IPS DF 6.9 (cell line): ENCODE data around the gene RRAS.

ENCODE experiments used
- DNase-seq: peaks from one replicate; pipeline ENCODE4 v3.0.0-alpha.2; 2013; ENCODE audit warnings: low read depth, low spot score
- H3K27ac ChIP-seq: one replicate; pipeline ENCODE4 v1.5.1; 2013; ENCODE audit warnings: low read length, control low read depth
- H3K27me3 ChIP-seq: 2 replicates; pipeline ENCODE4 v1.6.1; 2013; ENCODE audit warnings: mild to moderate bottlenecking, low read length; ENCODE audit not compliant: control insufficient read depth, insufficient read depth
- H3K36me3 ChIP-seq: 2 replicates; pipeline ENCODE4 v1.6.1; 2013; ENCODE audit warnings: low read length; ENCODE audit not compliant: control insufficient read depth, insufficient read depth
- H3K4me1 ChIP-seq: 2 replicates; pipeline ENCODE4 v1.6.1; 2013; ENCODE audit warnings: low read length; ENCODE audit not compliant: control insufficient read depth, insufficient read depth
- H3K4me3 ChIP-seq: 2 replicates; pipeline ENCODE4 v1.5.1; 2013; ENCODE audit warnings: mild to moderate bottlenecking, low read length
- H3K9me3 ChIP-seq: 2 replicates; pipeline ENCODE4 v1.6.1; 2013; ENCODE audit warnings: low read length, inconsistent platforms; ENCODE audit not compliant: control insufficient read depth, insufficient read depth
- WGBS: extraction: QIAGEN DNeasy Blood & Tissue Kit; methylation state at CpG from one replicate; pipeline ENCODE4 v1.1.7; 2013; ENCODE audit warnings: mixed read lengths, missing lambda C conversion rate; ENCODE audit not compliant: insufficient read length, insufficient coverage; 5-methylcytosine and 5-hydroxymethylcytosine counted together

Gene RRAS

GRCh38 chr19:49652551-49653465, 12.9 kb upstream of the RRAS start:
- WGBS = no CpG with 5 or more reads among the region's 58 CpGs
- DNase-seq = no peak
- Histone ChIP-seq H3K4me3 (no peak overlapping the region), H3K27me3 (no peaks in the 10 kb centered on the region), H3K4me1 (no peaks in the 10 kb centered on the region; the same call in 1 of the 2 replicates), H3K9me3 (no peaks in the 10 kb centered on the region), H3K27ac (no peak overlapping the region), H3K36me3 (peaks cover 47% of the 10 kb centered on the region)

- Histone ChIP-seq H3K9me3 (no peaks in the 10 kb centered on the region), H3K27ac (no peak overlapping the region), H3K27me3 (no peaks in the 10 kb centered on the region), H3K36me3 (peaks cover 43% of the 10 kb centered on the region), H3K4me3 (no peak overlapping the region), H3K4me1 (no peaks in the 10 kb centered on the region; the same call in 1 of the 2 replicates)
- no peak for DNase-seq
- WGBS = no CpG with 5 or more reads among the region's 110 CpGs
Observed at GRCh38 chr19:49651820-49652550, 12.0 kb upstream of the RRAS start.

GRCh38 chr19:49651029-49651819, 11.3 kb upstream of the RRAS start:
- Histone ChIP-seq H3K9me3 (no peaks in the 10 kb centered on the region), H3K36me3 (peaks cover 50% of the 10 kb centered on the region), H3K4me1 (no peaks in the 10 kb centered on the region), H3K27me3 (no peaks in the 10 kb centered on the region), H3K27ac (no peak overlapping the region), H3K4me3 (no peak overlapping the region)
- DNase-seq = no peak
- WGBS = no CpG with 5 or more reads among the region's 72 CpGs

- H3K9me3 ChIP-seq = no peaks in the 10 kb centered on the region
- H3K36me3 ChIP-seq = peaks cover 32% of the 10 kb centered on the region
- no CpG with 5 or more reads among the region's 17 CpGs for WGBS
- no peak overlapping the region for H3K4me3 ChIP-seq
- H3K27me3 ChIP-seq = no peaks in the 10 kb centered on the region
- no peaks in the 10 kb centered on the region for H3K4me1 ChIP-seq
- DNase-seq = no peak
- no peak overlapping the region for H3K27ac ChIP-seq
Observed at GRCh38 chr19:49646586-49646985, 6.6 kb upstream of the RRAS start.

- no CpG with 5 or more reads among the region's 13 CpGs for WGBS
Observed at GRCh38 chr19:49645995-49646394, 6.1 kb upstream of the RRAS start.

GRCh38 chr19:49645592-49645991, 5.6 kb upstream of the RRAS start:
- Histone ChIP-seq H3K27ac (no peak overlapping the region), H3K27me3 (no peaks in the 10 kb centered on the region), H3K9me3 (no peaks in the 10 kb centered on the region), H3K36me3 (peaks cover 26% of the 10 kb centered on the region), H3K4me1 (no peaks in the 10 kb centered on the region), H3K4me3 (no peak overlapping the region)
- DNase-seq = no peak
- no CpG with 5 or more reads among the region's 11 CpGs for WGBS

More at GRCh38 chr19:49645995-49646394, 6.1 kb upstream of the RRAS start:
- Histone ChIP-seq H3K4me3 (no peak overlapping the region), H3K4me1 (no peaks in the 10 kb centered on the region), H3K27ac (no peak overlapping the region), H3K36me3 (peaks cover 27% of the 10 kb centered on the region), H3K9me3 (no peaks in the 10 kb centered on the region), H3K27me3 (no peaks in the 10 kb centered on the region)
- no peak for DNase-seq

GRCh38 chr19:49643466-49643865, 3.5 kb upstream of the RRAS start:
- Histone ChIP-seq H3K9me3 (no peaks in the 10 kb centered on the region), H3K27ac (no peak overlapping the region), H3K4me3 (no peak overlapping the region), H3K27me3 (no peaks in the 10 kb centered on the region), H3K4me1 (0 out of 2 replicates have a peak, but pooled peaks cover 2% of the 10 kb centered on the region), H3K36me3 (peaks cover 14% of the 10 kb centered on the region; the same call in 1 of the 2 replicates)
- no CpG with 5 or more reads among the region's 2 CpGs for WGBS
- DNase-seq = no peak

GRCh38 chr19:49642492-49643035, 2.6 kb upstream of the RRAS start:
- H3K9me3 ChIP-seq = no peaks in the 10 kb centered on the region
- H3K4me1 ChIP-seq = peaks cover 2% of the 10 kb centered on the region
- H3K4me3 ChIP-seq = peak overlapping the region; percentile 99
- H3K36me3 ChIP-seq = peaks cover 14% of the 10 kb centered on the region; the same call in 1 of the 2 replicates
- no peak overlapping the region for H3K27ac ChIP-seq
- H3K27me3 ChIP-seq = no peaks in the 10 kb centered on the region
- no CpG with 5 or more reads among the region's 5 CpGs for WGBS
- DNase-seq = no peak

GRCh38 chr19:49641688-49642491, 1.9 kb upstream of the RRAS start, which contains the start of gene SCAF1:
Gene SCAF1 (plus strand): TSS chr19:49642209. CDS start chr19:49645027, 2,818 bp downstream.
- no peak within 1 kb of the TSS for H3K27ac ChIP-seq
- no peaks in the 10 kb centered on the region for H3K9me3 ChIP-seq
- H3K4me1 ChIP-seq = peaks cover 2% of the 10 kb centered on the region
- no peaks in the 10 kb centered on the region for H3K27me3 ChIP-seq
- WGBS = no CpG with 5 or more reads among the region's 87 CpGs
- H3K36me3 ChIP-seq = peaks cover 12% of the 10 kb centered on the region; the same call in 1 of the 2 replicates
- peak; percentile 98 for DNase-seq
- peak within 1 kb of the TSS; percentile 99 for H3K4me3 ChIP-seq
